ENCODE data around the gene HIGD2A.
A peak's percentile ranks its signal among the peaks of the same experiment; 100 is the strongest.

The HIGD2A gene

DNA sequence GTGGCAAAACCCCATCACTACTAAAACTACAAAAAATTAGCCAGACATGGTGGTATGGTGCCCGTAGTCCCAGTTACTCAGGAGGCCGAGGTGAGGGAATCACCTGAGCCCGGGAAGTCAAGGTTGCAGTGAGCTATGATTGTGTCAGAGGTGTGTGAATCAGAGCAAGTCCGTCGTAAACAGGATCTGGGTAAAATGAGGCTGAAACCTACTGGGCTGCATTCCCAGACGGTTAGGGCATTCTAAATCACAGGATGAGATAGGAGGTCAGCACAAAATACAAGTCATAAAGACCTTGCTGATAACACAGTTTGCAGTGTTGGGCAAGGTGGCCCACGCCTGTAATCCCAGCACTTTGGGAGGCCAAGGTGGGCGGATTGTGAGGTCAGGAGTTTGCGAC, 29.7 kb downstream of the HIGD2A start:
- DNase-seq: no peak

DNA sequence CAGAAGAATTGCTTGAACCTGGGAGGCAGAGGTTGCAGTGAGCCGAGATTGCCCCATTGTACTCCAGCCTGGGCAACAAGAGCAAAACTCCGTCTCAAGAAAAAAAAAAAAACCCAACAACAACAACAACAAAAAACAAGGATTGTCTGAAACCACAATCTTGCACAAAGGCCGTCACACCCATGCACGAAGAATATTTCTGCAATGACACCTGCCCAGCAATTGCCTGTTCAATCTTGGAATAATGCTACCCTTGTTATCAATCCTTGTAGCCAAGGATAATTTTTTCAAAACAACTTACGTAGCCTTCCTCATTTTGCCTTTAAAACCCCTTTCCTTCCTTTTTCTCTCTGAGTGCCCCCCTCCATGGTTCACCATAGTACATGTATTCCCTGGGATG, 31.5 kb downstream of the HIGD2A start:
- DNase-seq: no peak

DNA sequence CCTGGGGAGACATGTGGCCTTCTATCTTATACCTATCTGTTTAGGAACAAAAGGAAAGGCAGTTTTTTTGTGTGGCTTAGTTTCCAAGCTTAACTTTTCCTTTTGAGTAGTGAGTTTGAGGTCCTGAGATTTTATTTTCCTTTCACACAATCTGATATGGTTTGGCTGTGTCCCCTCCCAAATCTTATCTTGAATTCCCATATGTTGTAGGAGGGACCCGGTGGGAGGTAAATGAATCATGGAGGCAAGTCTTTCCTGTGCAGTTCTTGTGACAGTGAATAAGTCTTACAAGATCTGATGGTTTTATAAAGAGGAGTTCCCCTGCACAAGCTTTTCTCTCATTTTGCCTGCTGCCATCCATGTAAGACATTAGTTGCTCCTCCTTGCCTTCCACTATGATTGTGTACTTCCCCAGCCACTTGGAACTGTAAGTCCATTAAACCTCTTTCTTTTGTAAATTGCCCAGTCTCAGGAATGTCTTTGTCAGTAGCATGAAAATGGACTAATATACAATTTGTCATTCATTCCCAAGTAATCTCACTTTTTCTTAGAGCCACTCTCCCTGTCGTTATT, 32.5 kb downstream of the HIGD2A start:
- no peak for DNase-seq

DNA sequence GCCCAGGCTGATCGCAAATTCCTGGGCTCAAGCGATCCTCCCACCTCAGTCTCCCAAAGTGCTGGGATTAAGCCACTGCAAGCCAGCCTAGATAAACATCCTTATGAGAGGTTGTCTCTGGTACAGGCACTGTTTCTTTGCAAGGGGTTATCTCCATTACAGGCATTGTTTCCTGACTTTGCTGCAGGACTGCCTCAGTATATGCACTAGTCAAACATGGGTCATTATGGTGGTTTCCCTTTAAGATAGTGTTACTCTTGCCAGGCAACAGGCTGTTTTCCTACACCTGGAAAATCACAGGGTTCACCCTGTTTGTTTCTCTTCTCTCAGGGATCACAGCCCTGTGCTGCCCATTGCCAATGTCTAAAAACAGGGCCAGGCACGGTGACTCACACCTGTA, 35.6 kb downstream of the HIGD2A start:
- no peak for DNase-seq

DNA sequence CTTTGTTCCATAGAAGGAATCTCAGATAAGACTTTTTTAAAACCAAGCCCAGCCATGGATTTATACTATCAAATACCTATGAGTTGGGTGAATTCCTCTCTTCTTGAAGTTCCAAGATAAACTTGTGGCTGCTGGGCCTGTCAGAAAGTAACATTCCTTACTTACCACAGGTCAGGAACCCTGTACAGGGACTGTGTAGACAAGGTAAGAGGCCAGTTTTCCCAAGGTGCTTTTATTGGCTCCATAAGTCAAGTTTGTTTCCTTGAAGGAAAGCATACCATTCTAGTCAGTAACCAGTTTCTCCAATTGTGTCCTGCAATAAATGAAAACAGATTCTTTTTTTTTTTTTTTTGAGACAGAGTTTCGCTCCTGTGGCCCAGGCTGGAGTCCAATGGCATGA, 36.6 kb downstream of the HIGD2A start:
- DNase-seq: no peak

DNA sequence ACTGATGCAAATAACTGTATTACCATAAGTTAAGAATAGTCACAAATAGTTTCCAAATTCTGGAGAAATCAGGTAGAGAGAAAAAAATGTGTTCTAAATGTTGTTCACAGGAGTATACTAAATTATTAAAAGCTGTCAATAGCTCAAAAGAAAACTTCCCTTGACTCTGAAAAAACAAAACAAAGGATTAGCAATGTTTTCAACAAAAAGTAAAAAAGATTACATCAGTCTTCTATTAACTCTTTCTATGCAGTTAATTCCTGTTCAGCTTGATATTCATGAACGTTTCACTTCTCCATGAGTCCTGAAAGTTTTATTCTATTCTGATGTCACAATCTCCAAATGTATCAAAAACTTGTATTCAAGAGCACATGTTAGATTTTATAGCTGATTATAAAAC, 37.2 kb downstream of the HIGD2A start:
- no peak for DNase-seq

DNA sequence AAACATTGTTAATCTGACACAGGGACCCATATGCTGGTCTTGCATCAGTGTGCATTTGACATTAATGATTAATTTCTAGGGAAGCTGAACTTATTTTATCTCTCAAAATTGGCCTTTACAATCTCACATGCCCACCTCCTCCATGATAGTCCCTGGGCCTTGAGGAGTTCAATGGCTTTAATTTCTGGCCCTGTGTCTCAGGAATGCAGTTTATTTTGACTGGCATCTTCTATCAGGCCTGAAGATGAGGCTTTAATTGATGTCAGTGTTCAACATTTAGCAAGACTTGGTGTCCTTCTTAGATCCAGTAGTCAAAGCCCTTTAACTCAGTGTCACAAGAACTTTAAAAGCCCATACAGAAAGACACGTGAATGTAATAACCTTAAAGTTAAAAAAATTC, 38.3 kb downstream of the HIGD2A start:
- no peak for DNase-seq

DNA sequence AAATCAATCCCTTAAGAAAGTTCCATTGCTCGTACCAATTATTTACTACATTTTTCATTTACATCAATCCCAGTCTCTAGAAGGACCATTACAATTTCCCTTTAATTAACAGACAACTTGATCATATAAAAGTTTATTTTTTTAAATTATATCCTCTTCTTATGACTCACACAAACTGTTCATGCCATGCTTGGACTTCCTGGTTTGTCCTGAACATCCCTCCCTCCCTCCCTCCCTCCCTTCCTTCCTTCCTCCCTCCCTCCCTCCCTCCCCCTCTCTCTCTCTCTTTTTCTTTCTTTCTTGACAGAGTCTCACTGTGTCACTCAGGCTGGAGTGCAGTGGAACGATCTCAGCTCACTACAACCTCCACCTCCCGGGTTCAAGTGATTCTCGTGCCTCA, 39.4 kb downstream of the HIGD2A start:
- no peak for DNase-seq

DNA sequence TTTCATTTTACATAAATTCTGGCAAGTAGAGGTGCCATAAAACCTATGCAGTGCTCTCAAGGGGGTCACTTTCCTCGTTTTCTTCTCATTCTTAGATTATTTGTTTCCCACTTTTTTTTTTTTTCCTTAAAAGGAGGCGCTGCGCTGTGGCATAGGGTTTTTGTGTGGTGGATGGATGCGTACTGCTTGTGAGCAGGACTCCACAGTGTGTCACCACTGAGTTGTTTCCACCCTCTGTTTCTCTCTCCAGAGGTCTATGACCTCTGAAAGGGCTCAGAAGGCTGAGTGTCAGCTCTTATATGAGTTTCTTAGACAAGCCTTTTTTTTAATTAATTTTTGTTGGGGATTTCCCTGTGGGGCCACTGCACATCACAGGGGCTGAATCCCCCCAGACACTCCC, 41.4 kb downstream of the HIGD2A start:
- no peak for DNase-seq

DNA sequence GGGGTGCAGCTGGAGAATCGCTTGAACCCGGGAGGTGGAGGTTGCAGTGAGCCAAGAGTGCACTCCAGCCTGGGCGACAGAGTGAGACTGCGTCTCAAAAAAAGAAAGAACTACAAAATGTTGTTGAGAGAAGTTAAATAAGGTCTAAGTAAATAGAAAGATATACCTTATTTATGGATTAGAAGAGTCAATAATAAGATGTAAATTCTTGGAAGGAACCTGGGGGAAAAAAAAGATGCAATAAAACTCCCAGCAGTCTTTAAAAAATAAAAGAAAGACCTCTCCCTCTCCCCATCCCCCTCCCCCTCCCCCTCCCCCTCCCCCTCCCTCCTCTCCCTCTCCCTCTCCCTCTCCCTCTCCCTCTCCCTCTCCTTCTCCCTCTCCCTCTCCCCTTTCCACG, 44.2 kb downstream of the HIGD2A start:
- DNase-seq: no peak

DNA sequence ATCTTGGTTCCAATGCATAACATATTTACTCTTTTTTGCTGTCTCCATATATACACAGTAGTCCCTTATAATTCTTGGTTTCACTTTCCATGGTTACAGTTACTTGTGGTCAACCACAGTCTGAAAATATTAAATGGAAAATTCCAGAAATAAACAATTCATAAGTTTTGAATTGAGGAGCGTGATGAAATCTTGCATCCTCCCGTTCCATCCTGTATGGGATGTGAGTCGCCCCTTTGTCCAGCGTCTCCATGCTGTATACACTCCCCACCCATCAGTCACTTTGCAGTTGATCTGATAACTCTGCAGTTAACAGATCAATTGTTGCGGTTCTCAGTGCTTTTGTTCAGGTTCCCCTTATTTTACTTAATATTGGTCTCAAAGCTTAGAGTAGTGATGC, 48.1 kb downstream of the HIGD2A start:
- peak; percentile 49 for DNase-seq

DNA sequence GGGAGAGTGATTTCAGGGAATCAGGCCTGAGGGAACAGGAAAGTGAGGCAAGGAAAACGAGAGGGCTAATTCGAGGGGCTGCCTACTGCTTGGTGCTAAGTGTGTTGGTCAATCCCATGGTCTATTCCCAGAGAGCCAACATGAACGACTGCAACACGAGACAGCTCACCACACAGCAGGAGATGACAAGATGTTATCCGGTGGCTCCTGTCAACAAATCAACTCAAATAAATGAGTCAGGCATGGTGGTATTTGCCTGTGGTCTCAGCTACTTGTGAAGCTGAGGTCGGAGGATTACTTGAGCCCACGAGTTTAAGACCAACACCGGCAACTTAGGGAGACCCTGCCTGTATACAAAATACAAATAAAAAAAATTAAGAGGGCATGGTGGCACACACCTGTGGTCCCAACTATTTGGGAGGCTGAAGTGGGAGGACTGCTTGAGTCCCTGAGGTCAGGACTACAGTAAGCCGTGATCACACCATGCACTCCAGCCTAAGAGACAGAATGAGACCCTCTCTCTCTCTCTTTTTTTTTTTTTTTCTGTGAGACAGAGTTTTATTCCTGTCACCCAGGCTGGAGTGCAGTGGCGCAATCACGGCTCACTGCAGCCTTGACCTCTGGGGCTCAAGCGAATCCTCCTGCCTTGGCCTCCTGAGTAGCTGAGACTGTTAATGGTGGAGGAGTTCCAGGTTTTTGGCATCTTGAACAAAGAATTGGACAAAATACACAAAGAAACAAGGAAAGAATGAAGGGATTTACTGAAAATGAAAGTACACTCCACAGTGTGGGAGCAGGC, 50.6 kb downstream of the HIGD2A start:
- no peak for DNase-seq
